GM18505 (cell line): ENCODE measurements around the gene C22orf31.

Source experiments
- ATAC-seq: cut with Tn5 transposase; IDR thresholded peaks from one replicate; pipeline ENCODE4 v1.9.1; 2021; ENCODE audit not compliant: unreplicated experiment
- POLR2A ChIP-seq: IDR thresholded peaks from 4 replicates; pipeline ENCODE4 v1.6.1; 2011; ENCODE audit warnings: borderline replicate concordance; ENCODE audit not compliant: insufficient read depth, insufficient read length; ENCODE audit errors: extremely low read depth

The C22orf31 gene

GRCh38 chr22:29061773-29062172 is at the start of gene C22orf31:
Gene C22orf31, minus strand, starts transcription at chr22:29061831. Its CDS starts 39 bp downstream, at chr22:29061792.
- TF ChIP-seq POLR2A = no peak
- ATAC-seq = no peak

GRCh38 chr22:29110946-29111345 is 49.3 kb upstream of the C22orf31 start:
- ATAC-seq = no peak
- no peak for TF ChIP-seq POLR2A

- no peak for TF ChIP-seq POLR2A
- no peak for ATAC-seq
These were observed 48.2 kb upstream of the C22orf31 start for GRCh38 chr22:29109822-29110221.

- no peak for ATAC-seq
- TF ChIP-seq POLR2A = no peak
These were observed 46.5 kb upstream of the C22orf31 start for GRCh38 chr22:29108137-29108536.

- no peak for TF ChIP-seq POLR2A
- no peak for ATAC-seq
These were observed 45.2 kb upstream of the C22orf31 start for GRCh38 chr22:29106839-29107238.

GRCh38 chr22:29105468-29105867 is 43.8 kb upstream of the C22orf31 start:
- ATAC-seq = no peak

GRCh38 chr22:29103121-29103520 is 41.5 kb upstream of the C22orf31 start:
- ATAC-seq = no peak

More at GRCh38 chr22:29105468-29105867, 43.8 kb upstream of the C22orf31 start:
- no peak for TF ChIP-seq POLR2A

GRCh38 chr22:29102300-29102699 is 40.7 kb upstream of the C22orf31 start:
- TF ChIP-seq POLR2A = no peak
- ATAC-seq = no peak

More at GRCh38 chr22:29103121-29103520, 41.5 kb upstream of the C22orf31 start:
- no peak for TF ChIP-seq POLR2A

- no peak for TF ChIP-seq POLR2A
- ATAC-seq = no peak
These were observed 36.7 kb upstream of the C22orf31 start for GRCh38 chr22:29098296-29098695.

- ATAC-seq = no peak
- no peak for TF ChIP-seq POLR2A
These were observed 35.4 kb upstream of the C22orf31 start for GRCh38 chr22:29096736-29097669.

- TF ChIP-seq POLR2A = no peak
- no peak for ATAC-seq
These were observed 33.8 kb upstream of the C22orf31 start for GRCh38 chr22:29095459-29095858.

GRCh38 chr22:29093501-29094300 is 32.1 kb upstream of the C22orf31 start:
- no peak for TF ChIP-seq POLR2A
- ATAC-seq = no peak

GRCh38 chr22:29093030-29093429 is 31.4 kb upstream of the C22orf31 start:
- no peak for TF ChIP-seq POLR2A
- no peak for ATAC-seq
